ENCODE results near the gene ABRACL.

Gene ABRACL

GRCh38 chr6:139062932-139063646 lies 34.5 kb downstream of the ABRACL start:
- Histone ChIP-seq H3K36me3 (ENCODE audit: insufficient read depth, insufficient read length, low read length) (no peaks in the 10 kb centered on the region), H3K4me1 (ENCODE audit: insufficient read depth, insufficient read length) (no peaks in the 10 kb centered on the region), H3K9ac (ENCODE audit: insufficient read length, low read depth) (no peak overlapping the region), H3K9me3 (ENCODE audit: insufficient read depth, low read length) (no peaks in the 10 kb centered on the region), H3K27me3 (ENCODE audit: insufficient read depth, insufficient read length) (no peaks in the 10 kb centered on the region), H3K4me3 (ENCODE audit: insufficient read length, low read depth) (no peak overlapping the region)
- TF ChIP-seq YY1 (IDR thresholded peaks at IDR 0.05; ENCODE audit: insufficient read depth, insufficient read length) (no peak), SUZ12 (IDR thresholded peaks at IDR 0.05; ENCODE audit: extremely low read depth, insufficient read depth, insufficient read length) (no peak), ZNF274 (IDR thresholded peaks at IDR 0.05; ENCODE audit: low read depth, low read length) (no peak)
- no peak for DNase-seq (ENCODE audit: low read depth, low spot score)

DNA sequence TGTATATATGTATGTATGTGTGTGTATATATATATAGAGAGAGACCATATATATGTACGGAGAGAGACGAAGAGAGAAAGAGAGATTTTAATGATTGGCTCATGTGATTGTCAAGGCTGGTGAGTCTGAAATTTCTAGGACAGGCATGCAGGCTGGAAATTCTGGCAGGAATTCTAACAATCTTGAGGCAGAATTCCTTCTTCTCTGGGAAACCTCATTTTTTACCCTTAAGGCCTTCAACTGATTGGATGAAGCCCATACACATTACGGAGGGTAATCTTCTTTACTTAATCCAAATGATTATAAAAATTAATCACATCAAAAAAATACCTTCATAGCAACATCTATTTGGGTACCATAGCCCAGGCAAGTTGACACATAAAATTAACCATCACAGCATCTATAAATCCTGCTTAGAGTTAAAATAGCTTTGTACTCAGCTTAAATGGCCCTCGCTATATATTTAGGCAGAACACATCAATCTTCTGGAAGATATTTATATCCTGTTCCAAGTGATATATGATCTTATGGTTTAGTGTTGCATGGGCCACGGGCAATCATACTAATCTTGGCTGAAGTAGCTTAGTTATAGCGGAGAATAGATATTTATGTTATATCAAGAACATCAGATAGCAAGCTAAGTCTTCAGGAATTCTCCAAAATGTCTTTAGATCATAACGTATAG lies 36.6 kb downstream of the ABRACL start:
- Histone ChIP-seq H3K9ac (ENCODE audit: insufficient read length, low read depth) (no peak overlapping the region), H3K4me3 (ENCODE audit: insufficient read length, low read depth) (no peak overlapping the region), H3K36me3 (ENCODE audit: insufficient read depth, insufficient read length, low read length) (no peaks in the 10 kb centered on the region), H3K4me1 (ENCODE audit: insufficient read depth, insufficient read length) (no peaks in the 10 kb centered on the region), H3K27me3 (ENCODE audit: insufficient read depth, insufficient read length) (no peaks in the 10 kb centered on the region), H3K9me3 (ENCODE audit: insufficient read depth, low read length) (no peaks in the 10 kb centered on the region)
- TF ChIP-seq ZNF274 (IDR thresholded peaks at IDR 0.05; ENCODE audit: low read depth, low read length), result no peak
- no peak for TF ChIP-seq YY1 (IDR thresholded peaks at IDR 0.05; ENCODE audit: insufficient read depth, insufficient read length)
- no peak for TF ChIP-seq SUZ12 (IDR thresholded peaks at IDR 0.05; ENCODE audit: extremely low read depth, insufficient read depth, insufficient read length)
- no peak for DNase-seq (ENCODE audit: low read depth, low spot score)

GRCh38 chr6:139066080-139066479 lies 37.5 kb downstream of the ABRACL start:
- no peaks in the 10 kb centered on the region for H3K27me3 ChIP-seq (ENCODE audit: insufficient read depth, insufficient read length)
- H3K4me3 ChIP-seq (ENCODE audit: insufficient read length, low read depth), result no peak overlapping the region
- no peak overlapping the region for H3K9ac ChIP-seq (ENCODE audit: insufficient read length, low read depth)
- no peaks in the 10 kb centered on the region for H3K4me1 ChIP-seq (ENCODE audit: insufficient read depth, insufficient read length)
- no peaks in the 10 kb centered on the region for H3K9me3 ChIP-seq (ENCODE audit: insufficient read depth, low read length)
- no peaks in the 10 kb centered on the region for H3K36me3 ChIP-seq (ENCODE audit: insufficient read depth, insufficient read length, low read length)
- no peak for DNase-seq (ENCODE audit: low read depth, low spot score)
- no peak for TF ChIP-seq SUZ12 (IDR thresholded peaks at IDR 0.05; ENCODE audit: extremely low read depth, insufficient read depth, insufficient read length)
- no peak for TF ChIP-seq ZNF274 (IDR thresholded peaks at IDR 0.05; ENCODE audit: low read depth, low read length)
- no peak for TF ChIP-seq YY1 (IDR thresholded peaks at IDR 0.05; ENCODE audit: insufficient read depth, insufficient read length)

- H3K4me3 ChIP-seq (ENCODE audit: insufficient read length, low read depth), result no peak overlapping the region
- H3K27me3 ChIP-seq (ENCODE audit: insufficient read depth, insufficient read length), result no peaks in the 10 kb centered on the region
- no peaks in the 10 kb centered on the region for H3K36me3 ChIP-seq (ENCODE audit: insufficient read depth, insufficient read length, low read length)
- DNase-seq (ENCODE audit: low read depth, low spot score), result no peak
- no peak overlapping the region for H3K9ac ChIP-seq (ENCODE audit: insufficient read length, low read depth)
- no peaks in the 10 kb centered on the region for H3K9me3 ChIP-seq (ENCODE audit: insufficient read depth, low read length)
- TF ChIP-seq SUZ12 (IDR thresholded peaks at IDR 0.05; ENCODE audit: extremely low read depth, insufficient read depth, insufficient read length) (no peak), ZNF274 (IDR thresholded peaks at IDR 0.05; ENCODE audit: low read depth, low read length) (no peak), YY1 (IDR thresholded peaks at IDR 0.05; ENCODE audit: insufficient read depth, insufficient read length) (no peak)
- H3K4me1 ChIP-seq (ENCODE audit: insufficient read depth, insufficient read length), result no peaks in the 10 kb centered on the region
These were observed 40.3 kb downstream of the ABRACL start for GRCh38 chr6:139068846-139069245.

- DNase-seq (ENCODE audit: low read depth, low spot score), result no peak
- Histone ChIP-seq H3K36me3 (ENCODE audit: insufficient read depth, insufficient read length, low read length) (no peaks in the 10 kb centered on the region), H3K4me3 (ENCODE audit: insufficient read length, low read depth) (no peak overlapping the region), H3K4me1 (ENCODE audit: insufficient read depth, insufficient read length) (no peaks in the 10 kb centered on the region), H3K9me3 (ENCODE audit: insufficient read depth, low read length) (no peaks in the 10 kb centered on the region), H3K9ac (ENCODE audit: insufficient read length, low read depth) (no peak overlapping the region), H3K27me3 (ENCODE audit: insufficient read depth, insufficient read length) (no peaks in the 10 kb centered on the region)
- no peak for TF ChIP-seq YY1 (IDR thresholded peaks at IDR 0.05; ENCODE audit: insufficient read depth, insufficient read length)
- TF ChIP-seq ZNF274 (IDR thresholded peaks at IDR 0.05; ENCODE audit: low read depth, low read length), result no peak
- TF ChIP-seq SUZ12 (IDR thresholded peaks at IDR 0.05; ENCODE audit: extremely low read depth, insufficient read depth, insufficient read length), result no peak
These were observed 44.6 kb downstream of the ABRACL start for GRCh38 chr6:139073118-139073517.

- TF ChIP-seq YY1 (IDR thresholded peaks at IDR 0.05; ENCODE audit: insufficient read depth, insufficient read length) (no peak), ZNF274 (IDR thresholded peaks at IDR 0.05; ENCODE audit: low read depth, low read length) (no peak), SUZ12 (IDR thresholded peaks at IDR 0.05; ENCODE audit: extremely low read depth, insufficient read depth, insufficient read length) (no peak)
- H3K9ac ChIP-seq (ENCODE audit: insufficient read length, low read depth), result no peak overlapping the region
These were observed 50.5 kb downstream of the ABRACL start for GRCh38 chr6:139079018-139079417.

GRCh38 chr6:139080255-139080920 lies 51.8 kb downstream of the ABRACL start:
- Histone ChIP-seq H3K9me3 (ENCODE audit: insufficient read depth, low read length) (no peaks in the 10 kb centered on the region), H3K4me3 (ENCODE audit: insufficient read length, low read depth) (no peak overlapping the region), H3K27me3 (ENCODE audit: insufficient read depth, insufficient read length) (no peaks in the 10 kb centered on the region), H3K4me1 (ENCODE audit: insufficient read depth, insufficient read length) (no peaks in the 10 kb centered on the region), H3K36me3 (ENCODE audit: insufficient read depth, insufficient read length, low read length) (no peaks in the 10 kb centered on the region), H3K9ac (ENCODE audit: insufficient read length, low read depth) (no peak overlapping the region)
- TF ChIP-seq YY1 (IDR thresholded peaks at IDR 0.05; ENCODE audit: insufficient read depth, insufficient read length) (no peak), ZNF274 (IDR thresholded peaks at IDR 0.05; ENCODE audit: low read depth, low read length) (no peak), SUZ12 (IDR thresholded peaks at IDR 0.05; ENCODE audit: extremely low read depth, insufficient read depth, insufficient read length) (no peak)
- DNase-seq (ENCODE audit: low read depth, low spot score), result no peak

More at GRCh38 chr6:139079018-139079417, 50.5 kb downstream of the ABRACL start:
- no peaks in the 10 kb centered on the region for H3K36me3 ChIP-seq (ENCODE audit: insufficient read depth, insufficient read length, low read length)
- no peak for DNase-seq (ENCODE audit: low read depth, low spot score)
- no peak overlapping the region for H3K4me3 ChIP-seq (ENCODE audit: insufficient read length, low read depth)
- H3K9me3 ChIP-seq (ENCODE audit: insufficient read depth, low read length), result no peaks in the 10 kb centered on the region
- H3K4me1 ChIP-seq (ENCODE audit: insufficient read depth, insufficient read length), result no peaks in the 10 kb centered on the region
- H3K27me3 ChIP-seq (ENCODE audit: insufficient read depth, insufficient read length), result no peaks in the 10 kb centered on the region
